H1 (cell line): Measurements from ENCODE around the gene PDXP. TPM values are rescaled to one million over a fixed set of nuclear protein-coding genes. Genes with fewer than 3 reads are reported as not detected.

Experiments
- polyA plus RNA-seq, 7 experiments: library from polyadenylated mRNA; depleted of rRNA in 3 of 7; stranded (reverse) in 5 of 7; unstranded in 2 of 7; fragments of >200 nt in 5 of 7; fragments of 200-250 nt in 2 of 7; gene quantifications; 1 replicate in 5 of 7; 2 replicates in 1 of 7; 4 replicates in 1 of 7; pipeline versions ENCODE4 v1.2.1 to v1.2.3, GENCODE V29; 2011 to 2013; ENCODE audit warnings: missing spikeins in 2 of 7, mixed read lengths in 2 of 7
- total RNA-seq: library from RNA; stranded (reverse); fragmentation: NEBNext Ultra II Directional; extraction: Animal tissue kit (Norgen Biotek cat#: 25700); gene quantifications from 2 replicates; pipeline ENCODE4 v1.2.1, GENCODE V29; 2021
- TF ChIP-seq, protein P1 (sequence below): fragments of 300-600 bp; sonication (generic); IDR thresholded peaks from 2 replicates; pipeline ENCODE4 v1.7.1; 2012; ENCODE audit warnings: low read length, moderate library complexity, mild to moderate bottlenecking, inconsistent platforms; ENCODE audit not compliant: insufficient replicate concordance

PDXP gene
- total and polyA plus RNA-seq, 2 of the 8 experiments (the other 6 are each of a cell fraction or from before 2014, with no cell fraction given): 36.6 to 67.7 TPM

DNA sequence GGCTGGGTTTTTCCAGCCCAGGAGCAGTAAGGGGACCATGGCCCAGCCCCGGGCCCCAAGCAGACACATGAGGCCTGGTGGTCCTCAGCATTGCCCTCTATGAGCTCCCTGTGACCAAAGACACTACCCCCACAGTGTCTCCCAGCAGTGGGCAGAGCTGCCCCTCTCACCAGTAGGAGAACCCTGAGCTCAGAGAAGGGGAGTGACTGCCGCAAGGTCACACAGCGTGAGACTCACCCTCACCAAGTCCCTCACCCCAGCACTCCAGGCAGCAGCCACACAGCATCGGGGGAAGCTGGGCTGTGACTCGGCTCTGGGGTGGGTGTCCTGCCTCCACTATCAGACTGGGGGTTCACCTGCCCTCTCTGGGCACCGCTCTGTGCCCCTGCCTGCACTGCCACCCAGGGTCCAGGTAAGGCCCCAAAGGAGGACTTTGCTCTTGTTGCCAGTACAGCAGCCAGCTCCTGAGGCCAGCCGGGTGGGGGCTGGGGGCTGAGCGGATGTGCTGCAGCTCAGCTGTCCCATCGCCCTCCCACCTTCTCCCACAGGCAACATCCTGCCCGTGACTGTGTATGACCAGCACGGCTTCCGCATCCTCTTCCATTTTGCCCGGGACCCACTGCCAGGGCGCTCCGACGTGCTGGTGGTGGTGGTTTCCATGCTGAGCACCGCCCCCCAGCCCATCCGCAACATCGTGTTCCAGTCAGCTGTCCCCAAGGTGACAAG is 26.9 kb upstream of the PDXP start (continued):
- TF ChIP-seq, protein P1, sequence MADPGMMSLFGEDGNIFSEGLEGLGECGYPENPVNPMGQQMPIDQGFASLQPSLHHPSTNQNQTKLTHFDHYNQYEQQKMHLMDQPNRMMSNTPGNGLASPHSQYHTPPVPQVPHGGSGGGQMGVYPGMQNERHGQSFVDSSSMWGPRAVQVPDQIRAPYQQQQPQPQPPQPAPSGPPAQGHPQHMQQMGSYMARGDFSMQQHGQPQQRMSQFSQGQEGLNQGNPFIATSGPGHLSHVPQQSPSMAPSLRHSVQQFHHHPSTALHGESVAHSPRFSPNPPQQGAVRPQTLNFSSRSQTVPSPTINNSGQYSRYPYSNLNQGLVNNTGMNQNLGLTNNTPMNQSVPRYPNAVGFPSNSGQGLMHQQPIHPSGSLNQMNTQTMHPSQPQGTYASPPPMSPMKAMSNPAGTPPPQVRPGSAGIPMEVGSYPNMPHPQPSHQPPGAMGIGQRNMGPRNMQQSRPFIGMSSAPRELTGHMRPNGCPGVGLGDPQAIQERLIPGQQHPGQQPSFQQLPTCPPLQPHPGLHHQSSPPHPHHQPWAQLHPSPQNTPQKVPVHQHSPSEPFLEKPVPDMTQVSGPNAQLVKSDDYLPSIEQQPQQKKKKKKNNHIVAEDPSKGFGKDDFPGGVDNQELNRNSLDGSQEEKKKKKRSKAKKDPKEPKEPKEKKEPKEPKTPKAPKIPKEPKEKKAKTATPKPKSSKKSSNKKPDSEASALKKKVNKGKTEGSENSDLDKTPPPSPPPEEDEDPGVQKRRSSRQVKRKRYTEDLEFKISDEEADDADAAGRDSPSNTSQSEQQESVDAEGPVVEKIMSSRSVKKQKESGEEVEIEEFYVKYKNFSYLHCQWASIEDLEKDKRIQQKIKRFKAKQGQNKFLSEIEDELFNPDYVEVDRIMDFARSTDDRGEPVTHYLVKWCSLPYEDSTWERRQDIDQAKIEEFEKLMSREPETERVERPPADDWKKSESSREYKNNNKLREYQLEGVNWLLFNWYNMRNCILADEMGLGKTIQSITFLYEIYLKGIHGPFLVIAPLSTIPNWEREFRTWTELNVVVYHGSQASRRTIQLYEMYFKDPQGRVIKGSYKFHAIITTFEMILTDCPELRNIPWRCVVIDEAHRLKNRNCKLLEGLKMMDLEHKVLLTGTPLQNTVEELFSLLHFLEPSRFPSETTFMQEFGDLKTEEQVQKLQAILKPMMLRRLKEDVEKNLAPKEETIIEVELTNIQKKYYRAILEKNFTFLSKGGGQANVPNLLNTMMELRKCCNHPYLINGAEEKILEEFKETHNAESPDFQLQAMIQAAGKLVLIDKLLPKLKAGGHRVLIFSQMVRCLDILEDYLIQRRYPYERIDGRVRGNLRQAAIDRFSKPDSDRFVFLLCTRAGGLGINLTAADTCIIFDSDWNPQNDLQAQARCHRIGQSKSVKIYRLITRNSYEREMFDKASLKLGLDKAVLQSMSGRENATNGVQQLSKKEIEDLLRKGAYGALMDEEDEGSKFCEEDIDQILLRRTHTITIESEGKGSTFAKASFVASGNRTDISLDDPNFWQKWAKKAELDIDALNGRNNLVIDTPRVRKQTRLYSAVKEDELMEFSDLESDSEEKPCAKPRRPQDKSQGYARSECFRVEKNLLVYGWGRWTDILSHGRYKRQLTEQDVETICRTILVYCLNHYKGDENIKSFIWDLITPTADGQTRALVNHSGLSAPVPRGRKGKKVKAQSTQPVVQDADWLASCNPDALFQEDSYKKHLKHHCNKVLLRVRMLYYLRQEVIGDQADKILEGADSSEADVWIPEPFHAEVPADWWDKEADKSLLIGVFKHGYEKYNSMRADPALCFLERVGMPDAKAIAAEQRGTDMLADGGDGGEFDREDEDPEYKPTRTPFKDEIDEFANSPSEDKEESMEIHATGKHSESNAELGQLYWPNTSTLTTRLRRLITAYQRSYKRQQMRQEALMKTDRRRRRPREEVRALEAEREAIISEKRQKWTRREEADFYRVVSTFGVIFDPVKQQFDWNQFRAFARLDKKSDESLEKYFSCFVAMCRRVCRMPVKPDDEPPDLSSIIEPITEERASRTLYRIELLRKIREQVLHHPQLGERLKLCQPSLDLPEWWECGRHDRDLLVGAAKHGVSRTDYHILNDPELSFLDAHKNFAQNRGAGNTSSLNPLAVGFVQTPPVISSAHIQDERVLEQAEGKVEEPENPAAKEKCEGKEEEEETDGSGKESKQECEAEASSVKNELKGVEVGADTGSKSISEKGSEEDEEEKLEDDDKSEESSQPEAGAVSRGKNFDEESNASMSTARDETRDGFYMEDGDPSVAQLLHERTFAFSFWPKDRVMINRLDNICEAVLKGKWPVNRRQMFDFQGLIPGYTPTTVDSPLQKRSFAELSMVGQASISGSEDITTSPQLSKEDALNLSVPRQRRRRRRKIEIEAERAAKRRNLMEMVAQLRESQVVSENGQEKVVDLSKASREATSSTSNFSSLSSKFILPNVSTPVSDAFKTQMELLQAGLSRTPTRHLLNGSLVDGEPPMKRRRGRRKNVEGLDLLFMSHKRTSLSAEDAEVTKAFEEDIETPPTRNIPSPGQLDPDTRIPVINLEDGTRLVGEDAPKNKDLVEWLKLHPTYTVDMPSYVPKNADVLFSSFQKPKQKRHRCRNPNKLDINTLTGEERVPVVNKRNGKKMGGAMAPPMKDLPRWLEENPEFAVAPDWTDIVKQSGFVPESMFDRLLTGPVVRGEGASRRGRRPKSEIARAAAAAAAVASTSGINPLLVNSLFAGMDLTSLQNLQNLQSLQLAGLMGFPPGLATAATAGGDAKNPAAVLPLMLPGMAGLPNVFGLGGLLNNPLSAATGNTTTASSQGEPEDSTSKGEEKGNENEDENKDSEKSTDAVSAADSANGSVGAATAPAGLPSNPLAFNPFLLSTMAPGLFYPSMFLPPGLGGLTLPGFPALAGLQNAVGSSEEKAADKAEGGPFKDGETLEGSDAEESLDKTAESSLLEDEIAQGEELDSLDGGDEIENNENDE: no peak
- TF ChIP-seq, all 59 proteins: peak for 0
